Measurements from ENCODE around the gene RASA3.
A peak's percentile ranks its signal among the peaks of the same experiment; 100 is the strongest.

RASA3 gene

DNA sequence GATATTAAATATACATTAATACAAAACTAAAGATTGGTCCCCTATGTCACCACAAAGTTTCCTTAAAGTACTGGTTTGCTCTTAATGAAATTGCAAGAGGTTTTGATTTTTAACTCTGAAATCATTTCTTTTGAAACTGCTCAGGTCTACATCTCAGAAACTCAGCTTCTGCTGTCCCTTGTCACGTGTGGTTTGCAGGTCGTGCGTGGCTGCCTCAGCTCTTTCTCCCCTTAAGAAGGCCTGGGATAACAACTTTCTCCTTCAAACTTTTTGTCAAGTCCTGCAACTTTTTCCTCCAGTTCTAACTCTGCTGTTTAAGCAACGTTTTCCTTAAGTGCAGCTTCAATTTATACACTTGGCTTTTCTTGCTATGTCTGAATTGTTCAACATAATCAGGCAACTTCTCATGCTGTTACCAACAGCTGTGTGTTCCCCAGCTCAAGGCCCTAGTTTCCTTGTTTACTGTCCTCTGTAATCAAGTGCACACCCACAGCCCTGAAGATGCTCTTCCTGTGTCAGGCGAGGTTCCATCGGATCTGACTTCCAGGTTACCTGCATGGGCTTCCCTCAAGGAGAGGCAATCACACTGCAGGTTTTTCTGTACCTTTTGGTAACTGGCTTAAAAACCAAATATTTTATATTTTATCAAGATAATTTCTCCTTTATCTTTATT lies 172.0 kb downstream of the RASA3 start:
- no peak for DNase-seq

GRCh38 chr13:113959198-113959597 lies 173.2 kb downstream of the RASA3 start:
- DNase-seq: no peak

GRCh38 chr13:113958373-113958772 lies 174.1 kb downstream of the RASA3 start:
- no peak for DNase-seq

DNA sequence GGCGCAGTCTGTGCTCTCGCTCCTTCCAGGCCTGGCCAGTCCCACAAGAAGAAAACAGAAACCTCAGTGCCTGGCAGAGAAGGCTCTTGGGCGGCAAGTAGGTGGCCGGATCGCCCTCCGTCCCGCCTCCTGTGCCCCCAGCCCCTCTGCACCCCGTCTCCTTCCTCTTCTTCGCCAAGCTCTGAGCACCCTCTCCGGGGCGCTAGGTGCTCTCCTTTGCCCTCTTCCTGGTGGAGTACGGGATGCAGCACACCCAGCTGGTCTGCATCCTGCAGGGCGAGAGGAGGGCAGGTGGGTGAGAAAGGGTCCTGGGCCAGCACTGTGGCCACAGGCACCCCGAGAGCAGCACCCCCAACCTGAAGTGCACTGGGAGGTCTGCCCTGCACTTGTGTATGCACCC lies 175.9 kb downstream of the RASA3 start:
- no peak for DNase-seq

DNA sequence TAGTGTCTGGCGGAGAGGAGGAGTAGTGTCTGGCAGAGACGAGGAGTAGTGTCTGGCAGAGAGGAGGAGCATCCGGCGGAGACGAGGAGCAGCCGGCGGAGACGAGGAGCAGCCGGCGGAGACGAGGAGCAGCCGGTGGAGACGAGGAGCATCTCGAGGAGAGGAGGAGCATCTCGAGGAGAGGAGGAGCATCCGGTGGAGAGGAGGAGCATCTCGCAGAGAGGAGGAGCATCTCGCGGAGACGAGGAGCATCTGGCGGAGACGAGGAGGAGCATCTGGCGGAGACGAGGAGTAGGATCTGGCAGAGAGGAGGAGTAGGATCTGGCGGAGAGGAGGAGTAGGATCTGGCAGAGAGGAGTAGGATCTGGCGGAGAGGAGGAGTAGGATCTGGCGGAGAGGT lies 176.7 kb downstream of the RASA3 start:
- DNase-seq: no peak

DNA sequence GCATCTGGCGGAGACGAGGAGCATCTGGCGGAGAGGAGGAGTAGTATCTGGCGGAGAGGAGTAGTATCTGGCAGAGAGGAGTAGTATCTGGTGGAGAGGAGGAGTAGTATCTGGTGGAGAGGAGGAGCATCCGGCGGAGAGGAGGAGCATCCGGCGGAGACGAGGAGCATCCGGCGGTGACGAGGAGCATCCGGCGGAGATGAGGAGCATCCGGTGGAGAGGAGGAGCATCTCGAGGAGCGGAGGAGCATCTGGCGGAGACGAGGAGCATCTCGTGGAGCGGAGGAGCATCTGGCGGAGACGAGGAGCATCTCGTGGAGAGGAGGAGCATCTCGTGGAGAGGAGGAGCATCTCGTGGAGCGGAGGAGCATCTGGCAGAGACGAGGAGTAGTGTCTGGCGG lies 177.2 kb downstream of the RASA3 start:
- DNase-seq: no peak

GRCh38 chr13:113954046-113954835 lies 178.2 kb downstream of the RASA3 start:
- DNase-seq: no peak

DNA sequence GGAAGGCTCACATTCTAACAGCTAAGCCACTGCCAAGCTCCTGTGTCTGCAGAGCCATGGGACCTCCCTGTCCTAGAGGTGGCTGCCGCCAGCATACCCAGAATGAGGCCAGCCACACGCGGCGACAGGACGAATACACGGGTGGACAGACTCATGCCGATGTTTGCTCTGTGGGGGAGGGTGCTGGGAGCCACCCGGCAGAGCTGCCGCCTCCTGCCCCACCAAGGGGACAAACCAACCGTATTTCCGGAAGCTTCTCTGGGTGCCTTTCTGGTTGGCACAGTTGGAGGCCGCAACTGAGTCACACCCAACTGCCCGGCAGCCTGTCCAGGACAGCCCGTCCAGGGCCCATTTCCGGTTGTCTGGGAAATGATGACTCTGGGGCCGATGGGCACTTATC lies 178.9 kb downstream of the RASA3 start:
- DNase-seq: no peak

DNA sequence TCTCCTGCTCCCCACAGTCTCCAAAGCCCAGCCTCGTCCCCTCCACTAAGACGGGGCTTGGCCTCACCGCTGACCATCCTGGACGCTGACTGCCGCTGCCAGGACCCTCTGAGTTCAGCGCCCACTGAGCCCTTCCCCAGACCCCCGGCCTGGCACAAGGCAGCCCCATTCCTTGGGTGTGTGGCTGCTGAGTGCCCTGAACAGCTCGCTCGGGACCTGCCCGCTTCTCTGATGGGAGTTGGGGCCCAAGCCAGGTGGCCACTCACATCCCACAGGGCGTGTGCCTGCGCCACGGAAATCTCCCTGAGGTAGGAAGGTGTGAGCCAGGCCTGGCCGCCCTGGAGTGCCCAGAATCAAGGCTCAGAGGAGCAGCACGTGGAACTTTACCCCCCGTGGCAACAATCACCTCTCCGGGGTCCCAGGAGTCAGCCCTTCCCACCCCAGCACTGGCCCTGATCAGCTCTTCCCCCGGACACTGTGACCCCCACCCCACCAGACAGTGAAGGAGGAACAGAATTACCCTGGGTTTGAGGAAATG lies 179.4 kb downstream of the RASA3 start:
- DNase-seq: no peak

- no peak for DNase-seq
These were observed 180.1 kb downstream of the RASA3 start for GRCh38 chr13:113952151-113952982.

DNA sequence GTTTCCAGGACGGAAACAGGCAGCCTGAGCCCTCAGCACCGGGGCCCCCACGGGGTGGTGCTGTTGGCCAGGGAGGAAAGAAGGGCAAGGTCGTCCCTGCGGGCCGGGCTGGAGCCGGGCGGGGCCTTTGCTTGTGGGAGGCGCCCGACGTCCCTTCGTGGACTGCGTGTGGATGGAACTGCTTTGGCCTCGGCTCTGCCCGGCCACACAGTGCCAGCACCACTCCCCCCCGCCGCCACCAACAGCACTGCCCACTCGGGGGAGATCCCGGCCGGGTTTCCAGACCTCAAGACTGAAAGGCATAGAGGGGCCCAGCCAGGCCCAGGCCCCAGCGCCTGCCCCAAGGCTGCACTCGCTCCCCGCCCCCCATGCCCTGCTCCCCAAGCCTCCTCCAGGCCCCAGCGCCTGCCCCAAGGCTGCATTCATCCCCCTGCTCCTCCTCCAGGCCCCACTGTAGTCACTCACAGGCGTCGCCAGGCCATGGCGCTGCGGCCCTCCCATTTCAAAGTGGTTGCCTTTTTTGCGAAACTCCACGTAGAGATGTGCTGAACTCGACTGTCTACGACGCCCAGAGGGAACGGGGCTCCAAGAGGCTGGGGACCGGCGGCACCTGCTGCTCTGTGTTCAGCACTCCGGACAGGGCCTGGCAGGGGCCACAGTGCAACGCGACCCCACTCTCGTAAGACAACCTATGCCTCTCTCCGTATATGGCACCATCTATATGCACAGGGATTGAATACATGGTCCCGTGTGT lies 181.0 kb downstream of the RASA3 start:
- DNase-seq: no peak

GRCh38 chr13:113950451-113951245 lies 181.8 kb downstream of the RASA3 start:
- no peak for DNase-seq

- DNase-seq: no peak
These were observed 182.9 kb downstream of the RASA3 start for GRCh38 chr13:113949546-113949945.

GRCh38 chr13:113948034-113948742 lies 184.2 kb downstream of the RASA3 start:
- peak; percentile 12 for DNase-seq

GRCh38 chr13:113947311-113948033 lies 185.0 kb downstream of the RASA3 start:
- DNase-seq: no peak

DNA sequence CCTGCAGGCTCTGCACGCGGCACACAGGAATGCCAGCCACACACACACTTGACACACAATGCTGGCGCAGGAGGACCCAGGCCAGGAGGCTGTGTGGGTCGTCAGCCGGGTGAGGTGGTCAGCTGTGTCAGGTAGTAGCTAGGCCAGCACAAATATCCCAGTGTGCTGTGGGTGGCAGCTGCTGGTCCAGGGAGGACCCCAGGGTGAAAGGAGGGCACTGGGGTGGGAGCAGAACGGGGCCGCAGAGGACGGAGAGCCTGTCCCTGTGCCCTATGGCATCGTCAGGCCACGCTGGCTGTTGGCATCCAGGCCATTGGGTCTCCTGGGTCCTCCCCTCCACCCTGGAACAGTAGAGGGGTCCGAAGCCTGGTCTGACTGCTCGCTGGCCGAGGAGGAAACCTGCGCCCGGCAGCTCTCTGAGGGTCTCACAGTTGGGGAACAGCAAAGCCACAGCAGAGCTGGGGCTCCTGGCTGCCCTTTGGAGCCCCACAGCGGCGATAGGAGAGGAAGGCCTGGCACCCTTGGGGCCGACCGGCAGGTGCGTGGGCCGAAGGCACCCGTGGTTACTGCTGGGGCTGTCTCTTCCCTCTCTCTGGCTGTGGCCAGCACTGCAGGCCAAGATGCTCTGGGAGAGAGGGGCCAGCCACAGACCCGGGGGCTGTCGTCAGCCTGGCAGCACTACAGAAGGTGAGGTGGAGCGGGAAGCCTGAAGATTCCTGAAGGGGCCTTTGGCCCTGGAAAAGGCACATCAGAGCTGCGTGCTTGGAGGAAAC lies 185.8 kb downstream of the RASA3 start:
- no peak for DNase-seq

- DNase-seq: no peak
These were observed 186.5 kb downstream of the RASA3 start for GRCh38 chr13:113945857-113946408.

DNA sequence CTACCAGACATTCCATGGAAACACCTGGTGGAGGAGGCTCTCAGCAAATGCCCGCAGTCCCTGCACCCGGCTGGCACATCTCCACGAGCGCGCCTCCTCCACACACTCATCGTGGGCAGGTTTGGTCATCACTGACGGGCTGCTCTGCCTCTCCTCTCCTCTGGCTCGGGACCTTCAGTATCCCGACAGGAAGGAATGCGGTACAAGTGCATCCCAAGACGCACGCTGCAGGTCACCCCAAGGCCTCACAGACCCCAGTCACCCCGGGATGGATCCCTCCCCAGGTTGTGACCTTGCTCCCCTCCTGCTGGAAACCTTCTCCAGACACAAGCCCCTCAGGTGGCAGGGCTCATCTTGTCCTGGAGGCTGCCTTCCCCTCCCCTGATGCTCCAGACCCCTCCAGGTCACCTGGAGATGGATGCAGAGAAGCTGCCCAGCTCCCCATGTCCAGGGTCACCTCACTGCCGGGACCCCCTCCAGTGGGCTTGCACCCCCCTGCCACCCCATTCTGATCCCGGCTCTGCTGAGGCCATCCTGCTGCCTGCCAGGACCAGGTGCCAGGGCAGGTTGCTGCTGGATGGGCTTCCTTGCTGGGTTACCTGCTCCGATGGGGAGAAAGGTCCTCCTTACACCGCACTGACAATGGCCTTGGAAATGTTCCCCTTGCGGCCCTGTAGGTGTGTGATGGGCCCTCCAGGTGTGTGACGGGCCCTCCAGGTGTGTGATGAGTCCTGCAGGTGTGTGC lies 188.4 kb downstream of the RASA3 start:
- no peak for DNase-seq

Measured in MV-4-11 (cell line).